Testis (tissue), 3 donors: ENCODE data around the gene MAPK11. TPM values are rescaled to one million over a fixed set of nuclear protein-coding genes. Genes with fewer than 3 reads are reported as not detected.
A peak's percentile ranks its signal among the peaks of the same experiment; 100 is the strongest.

ENCODE experiments used
- DNase-seq: peaks from one replicate; pipeline ENCODE4 v3.0.0-alpha.2; 2019
- H3K27ac ChIP-seq, 2 donors: fragments of 200-600 bp; sonication (generic); one replicate each; pipeline ENCODE4 v1.5.1; 2019
- H3K27me3 ChIP-seq: fragments of 200-600 bp; sonication (generic); one replicate; pipeline ENCODE4 v1.5.1; 2019
- H3K36me3 ChIP-seq: fragments of 200-600 bp; sonication (generic); one replicate; pipeline ENCODE4 v1.5.1; 2017; ENCODE audit warnings: low read depth; ENCODE audit errors: missing control alignments
- H3K4me1 ChIP-seq: fragments of 200-600 bp; sonication (generic); one replicate; pipeline ENCODE4 v1.5.1; 2019
- H3K4me3 ChIP-seq, 2 donors: fragments of 200-600 bp; sonication (generic); one replicate each; pipeline ENCODE4 v1.5.1; 2017 to 2019
- H3K9me3 ChIP-seq: fragments of 200-600 bp; sonication (generic); one replicate; pipeline ENCODE4 v1.5.1; 2017
- POLR2A ChIP-seq: fragments of 450-650 bp; IDR thresholded peaks from one replicate; pipeline ENCODE4 v1.6.1; 2017; ENCODE audit warnings: antibody characterized with exemption, mild to moderate bottlenecking, moderate library complexity
- WGBS, 2 donors: methylation state at CpG; one replicate each; pipeline ENCODE4 v1.1.5; 2018; 5-methylcytosine and 5-hydroxymethylcytosine counted together
- intact Hi-C: fragments of 100-400 bp; cut with DNase I; formaldehyde crosslinking; loops from one replicate; pipeline ENCODE4 v1.15.1; 2023; ENCODE audit warnings: low total_unique reads
- polyA plus RNA-seq: library from polyadenylated mRNA; stranded (reverse); fragments of 350-450 nt; fragmentation: Illumina TruSeq; extraction: RNeasy Lipid Tissue Mini Kit (QIAGEN cat#74804); gene quantifications from one replicate; pipeline ENCODE4 v1.2.3, GENCODE V29; 2014; ENCODE audit warnings: low read depth, low replicate concordance; ENCODE audit not compliant: insufficient read depth
- total RNA-seq, 2 donors: library from RNA; depleted of rRNA; stranded (reverse); fragments of >200 nt; gene quantifications; one replicate each; pipeline ENCODE4 v1.2.3, GENCODE V29; 2016
- TF ChIP-seq, protein P1 (sequence below), 3 experiments: fragments of 450-650 bp in 2 of 3; fragments of 200-600 bp in 1 of 3; sonication (generic) in 1 of 3; IDR thresholded peaks; one replicate each; pipeline ENCODE4 v1.5.1; 2016 to 2019; ENCODE audit warnings: antibody characterized with exemption in 3 of 3, mild to moderate bottlenecking in 2 of 3, moderate library complexity in 1 of 3

The MAPK11 gene
- total and polyA plus RNA-seq, 3 donors from 2014 or later = 6.4 to 10.7 (median 8.3) TPM

DNA sequence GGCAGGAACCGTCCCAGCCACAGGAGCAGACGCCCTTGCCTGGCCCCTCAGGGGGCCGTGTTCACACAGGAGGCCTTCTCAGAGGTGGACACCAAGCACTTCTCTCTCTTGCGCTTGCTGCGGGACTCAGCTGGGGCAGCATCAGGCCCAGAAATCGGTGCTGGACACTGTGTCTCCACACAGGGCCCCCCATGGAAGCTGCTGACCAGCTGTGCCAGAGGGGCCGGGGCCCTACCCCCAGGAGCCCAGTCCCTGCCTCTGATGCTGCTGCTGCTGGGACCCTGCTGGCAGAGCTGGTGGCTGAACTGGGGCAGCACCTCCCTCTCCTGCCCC lies 33.3 kb upstream of the MAPK11 start:
- H3K36me3 ChIP-seq = no peaks in the 10 kb centered on the region
- H3K9me3 ChIP-seq = no peaks in the 10 kb centered on the region
- no peak for DNase-seq
- TF ChIP-seq, protein P1, sequence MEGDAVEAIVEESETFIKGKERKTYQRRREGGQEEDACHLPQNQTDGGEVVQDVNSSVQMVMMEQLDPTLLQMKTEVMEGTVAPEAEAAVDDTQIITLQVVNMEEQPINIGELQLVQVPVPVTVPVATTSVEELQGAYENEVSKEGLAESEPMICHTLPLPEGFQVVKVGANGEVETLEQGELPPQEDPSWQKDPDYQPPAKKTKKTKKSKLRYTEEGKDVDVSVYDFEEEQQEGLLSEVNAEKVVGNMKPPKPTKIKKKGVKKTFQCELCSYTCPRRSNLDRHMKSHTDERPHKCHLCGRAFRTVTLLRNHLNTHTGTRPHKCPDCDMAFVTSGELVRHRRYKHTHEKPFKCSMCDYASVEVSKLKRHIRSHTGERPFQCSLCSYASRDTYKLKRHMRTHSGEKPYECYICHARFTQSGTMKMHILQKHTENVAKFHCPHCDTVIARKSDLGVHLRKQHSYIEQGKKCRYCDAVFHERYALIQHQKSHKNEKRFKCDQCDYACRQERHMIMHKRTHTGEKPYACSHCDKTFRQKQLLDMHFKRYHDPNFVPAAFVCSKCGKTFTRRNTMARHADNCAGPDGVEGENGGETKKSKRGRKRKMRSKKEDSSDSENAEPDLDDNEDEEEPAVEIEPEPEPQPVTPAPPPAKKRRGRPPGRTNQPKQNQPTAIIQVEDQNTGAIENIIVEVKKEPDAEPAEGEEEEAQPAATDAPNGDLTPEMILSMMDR (IDR thresholded peaks at IDR 0.05) = no peak
- TF ChIP-seq POLR2A = no peak
- no peaks in the 10 kb centered on the region for H3K27me3 ChIP-seq
- intact Hi-C loops = no loop called here
- peaks cover 66% of the 10 kb centered on the region for H3K4me1 ChIP-seq
- no peak overlapping the region for H3K4me3 ChIP-seq
- H3K27ac ChIP-seq = peak overlapping the region; percentile 68 to 87
- 55% methylated on average over 5 of the region's 7 CpGs; no CpG with 5 or more reads in 1 of the 2 donors for WGBS, 2 donors

DNA sequence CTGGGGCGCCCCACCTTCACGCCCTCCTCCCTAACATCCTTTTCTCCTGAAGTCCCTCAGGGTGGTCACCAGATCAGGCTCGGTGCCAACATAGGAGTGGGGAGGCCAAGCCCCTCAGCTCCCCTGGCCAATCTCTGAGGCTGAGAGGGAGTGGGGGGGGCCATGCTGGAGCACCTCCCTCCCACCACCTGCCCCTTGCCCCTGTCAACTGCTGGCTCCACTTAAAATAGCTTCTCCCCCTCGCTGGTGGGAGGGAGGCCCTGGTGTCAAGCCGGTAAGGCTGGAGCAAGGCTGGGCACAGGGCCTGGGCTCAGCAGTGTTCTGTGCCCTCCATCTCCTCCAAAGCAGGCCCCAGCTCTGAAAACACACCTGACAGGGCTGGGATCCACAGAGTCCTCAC lies 32.4 kb upstream of the MAPK11 start:
- Histone ChIP-seq H3K27ac (peak overlapping the region; percentile 68 to 87), H3K9me3 (no peaks in the 10 kb centered on the region), H3K36me3 (no peaks in the 10 kb centered on the region), H3K27me3 (no peaks in the 10 kb centered on the region), H3K4me3 (no peak overlapping the region), H3K4me1 (peaks cover 67% of the 10 kb centered on the region)
- DNase-seq = no peak
- WGBS, 2 donors = 63 to 93% methylated on average over 3 to 5 of the region's 5 CpGs
- intact Hi-C loops = no loop called here
- TF ChIP-seq, protein P1 (IDR thresholded peaks at IDR 0.05) = no peak
- no peak for TF ChIP-seq POLR2A

DNA sequence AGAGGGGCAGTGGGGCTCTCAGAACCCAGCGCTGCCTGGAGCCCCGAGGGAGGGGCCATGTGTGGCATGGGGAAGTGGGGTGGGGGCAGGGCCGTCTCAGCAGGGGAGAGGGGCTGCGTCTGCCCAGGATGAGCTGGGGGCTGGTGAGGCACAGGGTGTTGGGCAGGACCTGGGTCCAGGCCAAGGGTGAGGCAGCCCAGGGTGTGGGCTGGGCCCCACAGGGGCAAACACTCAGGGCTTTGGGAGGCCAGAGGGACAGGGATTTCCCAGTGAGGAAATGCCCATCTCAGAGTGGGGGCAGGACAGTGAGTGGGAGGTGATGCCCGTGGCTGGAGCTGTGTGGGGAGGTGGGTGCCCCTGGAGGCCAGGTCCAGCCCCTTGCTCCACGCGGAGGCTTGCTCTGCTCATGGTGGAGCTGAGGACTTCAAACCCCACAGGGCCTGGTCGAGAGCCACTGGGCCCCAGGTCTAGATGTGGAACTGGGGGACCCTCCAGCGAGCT lies 31.9 kb upstream of the MAPK11 start:
- TF ChIP-seq, protein P1 (IDR thresholded peaks at IDR 0.05) = no peak
- TF ChIP-seq POLR2A = no peak
- H3K27me3 ChIP-seq = no peaks in the 10 kb centered on the region
- no peaks in the 10 kb centered on the region for H3K9me3 ChIP-seq
- no peak overlapping the region for H3K4me3 ChIP-seq
- H3K4me1 ChIP-seq = peaks cover 70% of the 10 kb centered on the region
- no peaks in the 10 kb centered on the region for H3K36me3 ChIP-seq
- intact Hi-C loops = no loop called here
- no peak for DNase-seq
- 58 to 71% methylated on average over 7 to 9 of the region's 9 CpGs for WGBS, 2 donors
- H3K27ac ChIP-seq = no peak overlapping the region

DNA sequence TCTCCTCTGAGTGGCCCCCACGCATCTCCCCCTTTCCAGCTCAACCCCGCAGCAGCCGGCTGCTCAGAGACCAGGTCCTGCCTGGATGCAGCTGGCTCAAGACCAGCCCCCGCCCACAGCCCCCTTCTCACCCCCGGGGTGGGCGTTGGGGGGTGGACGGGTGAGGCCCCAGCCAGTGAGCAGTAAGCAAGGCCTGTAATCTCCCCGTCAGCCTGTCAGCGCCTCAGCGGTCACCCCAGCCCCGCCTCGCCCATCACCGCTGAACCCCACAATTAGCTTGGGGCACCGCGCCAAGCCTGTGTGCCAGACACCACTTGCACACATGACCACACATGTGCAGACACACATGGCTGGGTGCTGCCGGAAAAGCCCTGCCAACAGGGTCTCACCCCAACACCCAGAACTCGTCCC lies 31.4 kb upstream of the MAPK11 start:
- Histone ChIP-seq H3K27me3 (no peaks in the 10 kb centered on the region), H3K4me3 (no peak overlapping the region), H3K36me3 (no peaks in the 10 kb centered on the region), H3K27ac (no peak overlapping the region), H3K4me1 (peaks cover 76% of the 10 kb centered on the region), H3K9me3 (no peaks in the 10 kb centered on the region)
- no peak for DNase-seq
- WGBS, 2 donors = 75% methylated on average over 12 to 17 of the region's 17 CpGs
- TF ChIP-seq, protein P1 (IDR thresholded peaks at IDR 0.05) = no peak
- TF ChIP-seq POLR2A = no peak
- intact Hi-C loops = no loop called here

DNA sequence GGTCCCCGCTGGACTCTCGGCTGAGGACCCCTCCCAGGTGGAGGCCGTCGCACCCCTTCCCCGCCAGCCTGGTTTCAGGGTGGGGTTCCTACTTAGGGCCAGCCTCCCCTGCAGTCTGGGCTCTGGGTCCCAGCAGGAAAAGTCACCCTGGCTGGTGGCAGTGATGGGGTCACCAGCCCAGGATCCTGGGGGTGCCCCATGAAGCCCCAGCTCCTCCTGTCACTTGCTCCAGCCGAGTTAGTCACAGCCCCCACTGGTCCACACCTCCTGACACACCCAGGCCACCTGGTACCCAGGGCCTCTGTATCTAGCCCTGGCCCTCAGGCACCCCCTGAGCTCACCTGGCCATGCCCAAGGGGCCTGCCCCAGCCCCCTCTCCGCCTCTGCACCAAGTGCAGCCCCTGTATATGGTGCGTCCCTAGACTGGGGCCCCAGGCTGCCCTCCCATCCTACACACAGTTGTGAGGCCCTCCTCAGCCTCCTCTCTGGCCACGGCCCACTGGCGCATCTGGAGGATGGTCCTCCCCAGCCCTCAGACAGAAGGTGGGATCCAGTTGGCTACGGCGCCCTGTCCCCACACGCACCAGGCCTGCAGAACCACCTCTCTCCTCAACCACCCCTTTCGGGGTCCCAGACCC lies 30.6 kb upstream of the MAPK11 start:
- TF ChIP-seq POLR2A = no peak
- TF ChIP-seq, protein P1 (IDR thresholded peaks at IDR 0.05) = no peak
- H3K9me3 ChIP-seq = no peaks in the 10 kb centered on the region
- no peak overlapping the region for H3K27ac ChIP-seq
- H3K36me3 ChIP-seq = no peaks in the 10 kb centered on the region
- H3K4me1 ChIP-seq = peaks cover 80% of the 10 kb centered on the region
- peak overlapping the region in 1 of 2 donors; percentile 29 for H3K4me3 ChIP-seq
- intact Hi-C loops = no loop called here
- no peaks in the 10 kb centered on the region for H3K27me3 ChIP-seq
- WGBS, 2 donors = 84 to 98% methylated on average over 8 to 14 of the region's 14 CpGs
- no peak for DNase-seq
